H1 (cell line): Measurements from ENCODE around the gene XPNPEP3. TPM values are rescaled to one million over a fixed set of nuclear protein-coding genes. Genes with fewer than 3 reads are reported as not detected.
A peak's percentile ranks its signal among the peaks of the same experiment; 100 is the strongest.

Experiments
- CTCF ChIA-PET: fragments of 300-600 bp; sonication (Branson Sonifier 250); formaldehyde crosslinking; loops from one replicate; lab custom pipeline; 2021; ENCODE audit not compliant: partially characterized antibody; lab: Charles Lee
- POLR2A ChIA-PET: fragments of 300-600 bp; sonication (Branson Sonifier 250); formaldehyde crosslinking; loops from one replicate; lab custom pipeline; 2021; ENCODE audit warnings: inconsistent platforms; ENCODE audit not compliant: partially characterized antibody; lab: Charles Lee
- DNase-seq, 2 experiments: peaks; one replicate each; pipeline versions ENCODE4 v3.0.0 to v3.0.0-alpha.2; 2010 to 2022; ENCODE audit warnings: low spot score in 2 of 2, low read depth in 1 of 2, mixed read lengths in 1 of 2
- FAIRE-seq: peaks from 2 replicates; lab custom pipeline; 2011; peaks lifted over from hg19 to GRCh38; lab: Jason Lieb, UNC
- H2AFZ ChIP-seq: 2 replicates; pipeline ENCODE4 v1.8.1; 2012; ENCODE audit warnings: low read length, inconsistent platforms
- H2AK5ac ChIP-seq: 2 replicates; pipeline ENCODE4 v1.6.1; 2013; ENCODE audit warnings: low read depth, low read length
- H2BK120ac ChIP-seq: replicated peaks from 2 replicates; pipeline ENCODE3; 2013; ENCODE audit warnings: low read depth, low read length, inconsistent platforms
- H2BK12ac ChIP-seq: 2 replicates; pipeline ENCODE4 v1.6.1; 2013; ENCODE audit warnings: low read depth, low read length
- H2BK15ac ChIP-seq: 2 replicates; pipeline ENCODE4 v1.6.1; 2013; ENCODE audit warnings: low read length
- H2BK20ac ChIP-seq: 2 replicates; pipeline ENCODE4 v1.6.1; 2013; ENCODE audit warnings: low read length
- H2BK5ac ChIP-seq: 2 replicates; pipeline ENCODE4 v1.6.1; 2013; ENCODE audit warnings: low read depth, low read length
- H3K14ac ChIP-seq: 2 replicates; pipeline ENCODE4 v1.6.1; 2013; ENCODE audit warnings: inconsistent platforms; ENCODE audit not compliant: insufficient read length
- H3K18ac ChIP-seq: 2 replicates; pipeline ENCODE4 v1.6.1; 2013; ENCODE audit warnings: low read length; ENCODE audit errors: extremely low read depth
- H3K23ac ChIP-seq: 2 replicates; pipeline ENCODE4 v1.6.1; 2013; ENCODE audit warnings: inconsistent platforms; ENCODE audit not compliant: insufficient read length
- H3K23me2 ChIP-seq: 2 replicates; pipeline ENCODE4 v1.6.1; 2013; ENCODE audit warnings: low read depth, low read length
- H3K27ac ChIP-seq: 2 replicates; pipeline ENCODE4 v1.6.1; 2011; ENCODE audit warnings: low read depth, low read length, inconsistent platforms
- H3K27me3 ChIP-seq, 4 experiments: replicated peaks in 1 of 4; 1 replicate in 1 of 4; 2 replicates in 3 of 4; pipeline versions ENCODE4 v1.6.1 to v1.8.1; 2011 to 2013; ENCODE audit warnings: low read length in 3 of 4, mild to moderate bottlenecking in 3 of 4, inconsistent platforms in 2 of 4, mixed read lengths in 2 of 4, moderate library complexity in 1 of 4; ENCODE audit not compliant: control insufficient read depth in 3 of 4, insufficient read depth in 3 of 4; ENCODE audit errors: extremely low read depth in 1 of 4
- H3K36me3 ChIP-seq, 4 experiments: 2 replicates each; pipeline versions ENCODE4 v1.6.1 to v1.8.1; 2011 to 2013; ENCODE audit warnings: mild to moderate bottlenecking in 4 of 4, low read length in 3 of 4, moderate library complexity in 2 of 4, control low read depth in 1 of 4, inconsistent platforms in 1 of 4; ENCODE audit not compliant: insufficient read depth in 4 of 4, control insufficient read depth in 2 of 4
- H3K4ac ChIP-seq: replicated peaks from 2 replicates; pipeline ENCODE3; 2013; ENCODE audit warnings: low read length, low read depth, mixed read lengths, inconsistent platforms; ENCODE audit not compliant: insufficient read length
- H3K4me1 ChIP-seq, 4 experiments: replicated peaks in 1 of 4; 1 replicate in 1 of 4; 2 replicates in 3 of 4; pipeline versions ENCODE4 v1.6.1 to v1.8.1; 2011 to 2013; ENCODE audit warnings: low read length in 3 of 4, inconsistent platforms in 2 of 4, mixed read lengths in 1 of 4; ENCODE audit not compliant: insufficient read depth in 4 of 4, control insufficient read depth in 3 of 4
- H3K4me2 ChIP-seq, 2 experiments: 2 replicates each; pipeline versions ENCODE4 v1.6.1 to v1.8.1; 2011 to 2013; ENCODE audit warnings: low read depth in 2 of 2, low read length in 2 of 2, control low read depth in 1 of 2, inconsistent platforms in 1 of 2, mild to moderate bottlenecking in 1 of 2; ENCODE audit not compliant: insufficient read depth in 1 of 2
- H3K4me3 ChIP-seq, 4 experiments: fragments of 200-600, 300-600 bp in 1 of 4; sonication (generic), shearing (Covaris generic), sonication (Bioruptor Twin) in 1 of 4; 2 replicates each; pipeline versions ENCODE4 v1.5.1 to v1.8.1; 2011 to 2016; ENCODE audit warnings: low read length in 4 of 4, low read depth in 3 of 4, control low read depth in 2 of 4, inconsistent platforms in 2 of 4, mild to moderate bottlenecking in 2 of 4, mixed read lengths in 1 of 4, moderate library complexity in 1 of 4; ENCODE audit not compliant: insufficient read depth in 2 of 4; ENCODE audit errors: extremely low read depth in 1 of 4
- H3K56ac ChIP-seq: replicated peaks from 2 replicates; pipeline ENCODE3; 2013; ENCODE audit warnings: low read depth, mild to moderate bottlenecking, mixed read lengths, low read length, inconsistent platforms; ENCODE audit not compliant: insufficient read length
- H3K79me1 ChIP-seq: 2 replicates; pipeline ENCODE4 v1.6.1; 2013; ENCODE audit warnings: low read depth, low read length, control low read depth
- H3K79me2 ChIP-seq, 2 experiments: 2 replicates each; pipeline versions ENCODE4 v1.6.1 to v1.8.1; 2012 to 2013; ENCODE audit warnings: low read length in 2 of 2, mild to moderate bottlenecking in 2 of 2, inconsistent platforms in 1 of 2; ENCODE audit not compliant: insufficient read depth in 2 of 2, control insufficient read depth in 1 of 2
- H3K9ac ChIP-seq, 4 experiments: replicated peaks in 1 of 4; 1 replicate in 1 of 4; 2 replicates in 3 of 4; pipeline versions ENCODE4 v1.6.1 to v1.8.1; 2011 to 2013; ENCODE audit warnings: low read depth in 3 of 4, low read length in 3 of 4, control low read depth in 2 of 4, mild to moderate bottlenecking in 2 of 4, moderate library complexity in 2 of 4, inconsistent platforms in 1 of 4; ENCODE audit errors: extremely low read depth in 1 of 4
- H3K9me3 ChIP-seq, 2 experiments: 2 replicates each; pipeline versions ENCODE4 v1.6.1 to v1.8.1; 2012 to 2013; ENCODE audit warnings: mild to moderate bottlenecking in 2 of 2, moderate library complexity in 2 of 2, control low read depth in 1 of 2, inconsistent platforms in 1 of 2, low read depth in 1 of 2, low read length in 1 of 2, mixed read lengths in 1 of 2; ENCODE audit not compliant: insufficient read depth in 2 of 2
- H4K20me1 ChIP-seq, 2 experiments: replicated peaks in 1 of 2; 2 replicates each; pipeline versions ENCODE3 to v1.8.1; 2011 to 2013; ENCODE audit warnings: inconsistent platforms in 2 of 2, low read length in 2 of 2, mild to moderate bottlenecking in 1 of 2; ENCODE audit not compliant: insufficient read depth in 2 of 2, control insufficient read depth in 1 of 2
- H4K5ac ChIP-seq: 2 replicates; pipeline ENCODE4 v1.6.1; 2013; ENCODE audit warnings: low read length, low read depth, mixed read lengths, inconsistent platforms; ENCODE audit not compliant: insufficient read length
- H4K8ac ChIP-seq: 2 replicates; pipeline ENCODE4 v1.8.0; 2013; ENCODE audit warnings: mild to moderate bottlenecking, moderate library complexity, low read length, inconsistent platforms; ENCODE audit not compliant: insufficient read depth; ENCODE audit errors: extremely low read depth
- H4K91ac ChIP-seq: replicated peaks from 2 replicates; pipeline ENCODE3; 2013; ENCODE audit warnings: low read length, mixed read lengths, inconsistent platforms; ENCODE audit not compliant: insufficient read length
- BACH1 ChIP-seq: IDR thresholded peaks from 2 replicates; pipeline ENCODE4 v1.6.1; 2012; ENCODE audit warnings: low read length, improper control_type of control experiment
- CBX5 ChIP-seq: fragments of 300-800, 300-1000 bp; sonication (generic); IDR thresholded peaks from 2 replicates; pipeline ENCODE4 v1.7.1; 2016; ENCODE audit warnings: antibody characterized with exemption, low read length, low read depth
- EGR1 ChIP-seq: IDR thresholded peaks from 2 replicates; pipeline ENCODE4 v1.6.1; 2011; ENCODE audit warnings: low read depth, low read length, borderline replicate concordance
- SP2 ChIP-seq: IDR thresholded peaks from 2 replicates; pipeline ENCODE4 v1.6.1; 2012; ENCODE audit warnings: mild to moderate bottlenecking, low read length, inconsistent platforms
- TBP ChIP-seq: IDR thresholded peaks from 2 replicates; pipeline ENCODE4 v1.6.1; 2011; ENCODE audit warnings: low read depth, low read length, improper control_type of control experiment
- WGBS, 2 experiments: shearing (Covaris generic) in 1 of 2; methylation state at CpG; one replicate each; pipeline versions ENCODE4 v1.1.6 to v1.1.7; 2013 to 2015; ENCODE audit warnings: low lambda C conversion rate in 2 of 2, mixed read lengths in 2 of 2, inconsistent platforms in 1 of 2, low coverage in 1 of 2, missing lambda C conversion rate in 1 of 2; ENCODE audit not compliant: insufficient replicate concordance in 2 of 2, insufficient coverage in 1 of 2, insufficient read length in 1 of 2; ENCODE audit errors: extremely low coverage in 1 of 2, missing lambda C conversion rate in 1 of 2; 5-methylcytosine and 5-hydroxymethylcytosine counted together
- polyA plus RNA-seq, 7 experiments: library from polyadenylated mRNA; depleted of rRNA in 3 of 7; stranded (reverse) in 5 of 7; unstranded in 2 of 7; fragments of >200 nt in 5 of 7; fragments of 200-250 nt in 2 of 7; gene quantifications; 1 replicate in 5 of 7; 2 replicates in 1 of 7; 4 replicates in 1 of 7; pipeline versions ENCODE4 v1.2.1 to v1.2.3, GENCODE V29; 2011 to 2013; ENCODE audit warnings: missing spikeins in 2 of 7, mixed read lengths in 2 of 7
- total RNA-seq: library from RNA; stranded (reverse); fragmentation: NEBNext Ultra II Directional; extraction: Animal tissue kit (Norgen Biotek cat#: 25700); gene quantifications from 2 replicates; pipeline ENCODE4 v1.2.1, GENCODE V29; 2021

XPNPEP3 gene
- total and polyA plus RNA-seq, 2 of the 8 experiments (the other 6 are each of a cell fraction or from before 2014, with no cell fraction given): 25.8 to 29.2 TPM

DNA sequence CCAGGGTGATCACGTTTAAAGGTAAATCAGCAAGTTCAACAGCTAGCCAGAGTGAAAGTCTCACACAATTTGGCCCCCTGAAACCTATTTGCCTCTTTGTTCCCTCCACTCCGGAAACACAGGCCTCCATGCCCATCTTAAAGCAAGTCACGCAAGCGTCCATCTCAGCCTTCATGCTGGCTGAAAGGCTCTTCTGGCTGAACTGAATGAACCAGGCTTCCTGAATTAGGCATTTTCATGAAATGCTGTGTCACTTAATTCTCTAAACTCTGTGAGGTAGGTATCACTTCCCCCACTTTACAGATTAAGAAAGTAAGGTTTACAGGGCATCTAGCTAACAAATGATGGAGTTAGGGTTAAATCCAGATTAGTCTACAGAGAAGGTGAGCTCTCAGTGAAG lies 39.2 kb upstream of the XPNPEP3 start:
- Histone ChIP-seq H2BK15ac (no peak overlapping the region), H3K56ac (no peak overlapping the region), H2BK20ac (no peak overlapping the region), H3K23me2 (peaks cover 2% of the 10 kb centered on the region; the same call in 1 of the 2 replicates), H4K91ac (no peak overlapping the region), H4K20me1 (no peaks in the 10 kb centered on the region), H3K36me3 (peaks cover 0 to 7% (median 3%) of the 10 kb centered on the region in 4 experiments; a peak in 2 of 8 replicates), H3K4me1 (peaks cover 0 to 1% (median 0%) of the 10 kb centered on the region in 4 experiments; a peak in 3 of 7 replicates), H3K27me3 (no peaks in the 10 kb centered on the region), H3K9ac (peak overlapping the region in 1 of 4 experiments; percentile 38; a peak in 1 of 7 replicates), H4K8ac (0 out of 2 replicates have a peak overlapping the region, but pooled peaks have one; percentile 39), H3K27ac (no peak overlapping the region), H3K4ac (no peak overlapping the region), H3K79me1 (peaks cover 9% of the 10 kb centered on the region), H2BK120ac (no peak overlapping the region), H3K9me3 (no peaks in the 10 kb centered on the region), H4K5ac (no peak overlapping the region), H3K4me2 (peak overlapping the region; percentile 71 to 77; a peak in 2 of 4 replicates), H2BK5ac (no peak overlapping the region)
- FAIRE-seq: no peak
- WGBS, 2 experiments: 90% methylated on average over 4 of the region's 4 CpGs; no CpG with 5 or more reads in 1 of the 2 experiments
- POLR2A ChIA-PET: interaction anchor here (0.6 to 2.8 kb wide), 4 partner anchors 9 to 39 kb away, joined by 3 to 9 read pairs (median 7); partner anchors contain the start of gene XPNPEP3
- CTCF ChIA-PET: interaction anchor here (0.5 to 0.7 kb wide), 2 partner anchors 47 to 418 kb away, joined by 3 to 5 read pairs; no protein-coding TSS in a partner anchor
- no peak for TF ChIP-seq BACH1
- no peak for TF ChIP-seq CBX5
- TF ChIP-seq TBP: no peak
- no peak for TF ChIP-seq SP2
- no peak for TF ChIP-seq EGR1
- TF ChIP-seq, all 59 proteins: peak for 0
- no peak for DNase-seq
- H3K23ac ChIP-seq: no peak overlapping the region
- no peak overlapping the region for H3K14ac ChIP-seq
- peaks cover 5 to 51% of the 10 kb centered on the region in 2 experiments; a peak in 3 of 4 replicates for H3K79me2 ChIP-seq
- H3K4me3 ChIP-seq: peak overlapping the region in 2 of 4 experiments; percentile 72 to 98; a peak in 3 of 8 replicates
- H2AK5ac ChIP-seq: no peak overlapping the region
- no peak overlapping the region for H3K18ac ChIP-seq
- H2AFZ ChIP-seq: no peak overlapping the region
- no peak overlapping the region for H2BK12ac ChIP-seq
